ENCODE results near the gene CCDC86.

CCDC86 gene

GRCh38 chr11:60868682-60869450, 27.0 kb downstream of the CCDC86 start:
- DNase-seq (ENCODE audit: low spot score) = no peak

DNA sequence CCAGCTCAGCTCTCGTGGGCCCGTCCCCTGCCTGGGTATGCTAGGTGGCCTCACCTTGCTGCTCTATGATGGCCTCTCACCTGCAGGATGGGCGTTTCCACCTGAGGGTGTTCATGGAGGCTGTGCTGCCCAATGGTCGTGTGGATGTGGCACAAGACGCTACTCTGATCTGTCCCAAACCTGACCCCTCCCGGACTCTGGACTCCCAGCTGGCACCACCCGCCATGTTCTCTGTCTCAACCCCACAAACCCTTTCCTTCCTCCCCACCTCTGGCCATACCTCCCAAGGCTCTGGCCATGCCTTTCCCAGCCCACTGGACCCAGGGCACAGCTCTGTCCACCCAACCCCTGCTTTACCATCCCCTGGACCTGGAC, 27.5 kb downstream of the CCDC86 start:
- DNase-seq (ENCODE audit: low spot score) = no peak

- DNase-seq (ENCODE audit: low spot score) = no peak
Observed at GRCh38 chr11:60870276-60870675, 28.4 kb downstream of the CCDC86 start.

GRCh38 chr11:60870733-60871377, 28.9 kb downstream of the CCDC86 start:
- DNase-seq (ENCODE audit: low spot score) = no peak

GRCh38 chr11:60871378-60872061, 29.6 kb downstream of the CCDC86 start:
- DNase-seq (ENCODE audit: low spot score) = no peak

GRCh38 chr11:60872124-60872960, 30.4 kb downstream of the CCDC86 start:
- DNase-seq (ENCODE audit: low spot score) = no peak

- peak; percentile 83 for DNase-seq (ENCODE audit: low spot score)
Observed at GRCh38 chr11:60872961-60873524, 31.1 kb downstream of the CCDC86 start.

DNA sequence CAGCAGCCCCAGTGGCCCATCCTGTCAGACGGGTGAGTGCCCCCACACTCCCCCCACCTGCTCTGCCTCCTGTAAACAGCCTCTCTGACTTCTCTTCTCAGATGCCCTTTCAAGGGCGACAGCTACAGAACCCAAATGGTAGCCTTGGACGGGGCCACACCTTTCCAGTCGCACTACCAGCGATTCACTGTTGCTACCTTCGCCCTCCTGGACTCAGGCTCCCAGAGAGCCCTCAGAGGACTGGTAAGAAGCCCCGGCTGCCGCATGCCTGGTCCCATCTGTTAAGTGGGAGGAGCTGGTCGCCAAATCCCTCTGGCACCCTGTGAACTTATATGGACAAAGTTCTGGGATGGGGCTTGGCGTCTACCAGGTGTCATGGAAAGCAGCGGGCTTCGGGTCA, 31.6 kb downstream of the CCDC86 start:
- DNase-seq (ENCODE audit: low spot score) = no peak

- DNase-seq (ENCODE audit: low spot score) = no peak
Observed at GRCh38 chr11:60874421-60875365, 32.8 kb downstream of the CCDC86 start.

DNA sequence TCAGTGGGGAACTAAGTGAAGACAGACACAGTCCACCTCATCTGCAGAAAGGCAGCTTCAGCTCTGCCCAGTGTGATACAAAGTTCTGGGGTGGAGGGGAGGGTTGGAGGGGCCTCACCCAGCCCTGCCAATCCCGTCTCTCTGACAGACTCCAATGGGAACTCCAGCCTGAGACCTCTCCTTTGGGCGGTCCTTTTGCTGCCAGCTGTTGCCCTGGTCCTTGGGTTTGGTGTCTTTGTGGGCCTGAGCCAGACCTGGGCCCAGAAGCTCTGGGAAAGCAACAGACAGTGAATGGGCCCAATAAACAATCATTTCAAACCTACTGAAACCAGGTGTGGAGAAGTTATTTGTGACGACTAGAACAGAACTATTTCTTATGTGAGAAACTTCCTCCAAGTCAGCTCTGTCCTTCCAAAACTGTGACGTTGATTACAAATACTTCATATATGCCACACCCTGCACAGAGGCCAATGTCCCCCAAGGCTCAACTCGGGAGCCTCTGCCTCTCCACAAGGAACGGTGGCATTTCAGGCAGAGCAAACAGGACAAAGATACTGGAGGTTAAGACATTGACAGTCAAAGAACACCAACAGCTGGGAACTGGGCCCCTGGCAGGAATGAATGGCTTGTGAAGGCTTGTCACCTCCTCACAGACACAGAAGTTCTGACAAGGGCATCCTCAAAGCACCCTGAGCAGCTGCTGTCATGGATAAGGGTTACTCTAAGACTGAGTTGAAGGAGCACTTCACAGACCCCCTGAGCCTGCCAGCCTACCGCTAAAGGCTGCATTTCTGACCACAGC, 33.7 kb downstream of the CCDC86 start:
- no peak for DNase-seq (ENCODE audit: low spot score)

GRCh38 chr11:60876168-60876485, 34.2 kb downstream of the CCDC86 start:
- DNase-seq (ENCODE audit: low spot score) = no peak

GRCh38 chr11:60878245-60879101, 36.6 kb downstream of the CCDC86 start:
- DNase-seq (ENCODE audit: low spot score) = no peak

DNA sequence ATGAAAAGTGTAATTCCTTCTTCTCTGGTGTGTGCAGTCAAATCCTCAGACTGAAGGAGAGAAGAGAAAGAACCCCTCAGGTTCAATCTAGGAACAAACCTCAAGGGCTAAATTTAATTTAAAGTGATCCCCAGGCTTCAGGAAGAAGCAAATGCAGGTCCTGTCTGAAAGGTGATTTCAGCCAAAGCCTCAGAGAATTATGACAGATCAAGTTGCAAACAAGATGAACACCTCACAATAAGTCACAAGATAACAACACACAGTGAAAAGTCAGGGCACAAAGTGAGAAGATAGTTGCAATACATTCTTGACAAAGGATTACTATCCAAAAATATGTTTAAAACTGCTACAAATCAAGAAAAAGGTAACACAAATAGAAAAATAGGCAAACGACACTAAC, 37.2 kb downstream of the CCDC86 start:
- no peak for DNase-seq (ENCODE audit: low spot score)

- no peak for DNase-seq (ENCODE audit: low spot score)
Observed at GRCh38 chr11:60879971-60880588, 38.2 kb downstream of the CCDC86 start.

DNA sequence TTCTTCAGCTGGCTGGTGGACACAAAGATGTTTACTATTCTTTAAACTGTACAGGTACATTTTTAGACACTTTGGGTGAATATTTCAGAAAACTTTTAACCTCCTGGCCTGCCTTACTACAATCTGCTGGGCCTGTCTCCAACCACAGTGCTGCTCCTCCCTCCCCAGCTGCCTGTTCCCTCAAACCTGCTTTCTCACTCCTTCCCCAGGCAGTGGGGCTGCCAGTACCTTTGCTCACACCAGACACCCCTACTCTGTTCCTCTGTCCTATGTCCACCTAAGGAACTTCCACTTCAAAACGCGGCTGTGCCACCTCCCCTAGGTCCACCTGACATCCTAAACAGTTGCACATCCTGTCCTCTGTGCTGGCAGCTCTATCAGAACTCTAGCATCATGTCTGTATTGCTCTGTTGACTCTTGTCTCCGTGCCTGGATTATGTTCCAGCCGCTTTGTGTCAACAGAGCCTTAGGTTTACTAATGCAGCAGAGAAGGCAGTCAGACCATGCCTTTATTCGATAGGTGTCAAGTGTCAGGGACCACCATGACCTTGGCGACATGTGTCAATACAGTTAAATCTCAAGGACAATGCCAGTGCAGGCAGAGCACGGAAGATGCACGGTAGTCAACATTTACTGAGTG, 38.9 kb downstream of the CCDC86 start:
- no peak for DNase-seq (ENCODE audit: low spot score)

- DNase-seq (ENCODE audit: low spot score) = peak; percentile 63
Observed at GRCh38 chr11:60887556-60887955, 45.6 kb downstream of the CCDC86 start.

DNA sequence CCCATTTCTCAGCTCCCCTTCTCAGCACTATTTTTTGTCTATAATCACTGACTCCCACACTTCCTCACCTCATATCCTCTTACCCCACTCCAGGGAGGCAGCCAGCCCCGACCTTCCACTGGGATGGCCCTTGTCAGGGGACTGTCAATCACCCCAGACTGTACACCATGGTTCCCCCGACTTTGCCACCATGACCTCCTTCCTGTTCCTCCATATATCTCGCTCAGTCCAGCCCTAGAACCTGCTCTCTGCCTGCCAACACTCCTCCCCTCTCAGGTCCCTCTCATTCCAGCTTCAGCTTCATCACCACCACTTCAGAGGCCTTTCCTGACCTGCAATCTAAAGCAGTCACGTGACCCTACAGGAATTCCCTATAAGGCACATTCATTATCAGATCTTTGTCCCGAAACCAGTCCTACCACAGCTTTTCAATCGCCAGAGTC, 48.0 kb downstream of the CCDC86 start:
- no peak for DNase-seq (ENCODE audit: low spot score)

DNA sequence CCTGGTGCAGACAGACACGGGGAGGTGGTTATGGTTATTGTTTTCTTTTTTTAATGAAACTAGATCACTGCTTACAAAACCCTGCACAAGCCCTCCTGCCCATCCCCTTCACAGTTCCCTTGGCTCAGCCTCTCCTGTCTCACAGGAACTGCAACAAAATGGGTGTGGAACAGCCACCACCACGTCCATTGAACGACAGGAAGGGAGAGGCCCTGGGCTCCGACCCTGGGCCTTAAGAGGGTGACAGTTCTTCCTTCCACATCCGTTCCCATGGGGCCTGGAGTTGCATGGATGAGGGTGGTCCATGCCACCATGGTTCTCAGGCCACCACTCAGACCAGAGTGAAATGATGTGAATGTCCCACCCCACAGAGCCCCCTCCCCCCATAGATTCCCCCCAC, 48.8 kb downstream of the CCDC86 start:
- no peak for DNase-seq (ENCODE audit: low spot score)

All from kidney tubule cell (primary cell).